Stimulated activated naive CD8-positive, alpha-beta T cell treated with anti-CD3 and anti-CD28 coated beads, Interleukin-15, Interleukin-2, amounts not matched to agents 100 ng/mL and 50 ng/mL, for 24 hours (primary cell): ENCODE results near the gene MTX2.

ENCODE experiments used
- H3K27ac Mint-ChIP-seq: one replicate; pipeline ENCODE4 v1.8.0; 2021; ENCODE audit warnings: mild to moderate bottlenecking, mixed read lengths
- H3K27me3 Mint-ChIP-seq: one replicate; pipeline ENCODE4 v1.8.0; 2021; ENCODE audit warnings: mixed read lengths
- H3K36me3 Mint-ChIP-seq: one replicate; pipeline ENCODE4 v1.8.0; 2021; ENCODE audit warnings: low read depth, mixed read lengths
- H3K4me1 Mint-ChIP-seq: one replicate; pipeline ENCODE4 v1.8.0; 2021; ENCODE audit warnings: low read depth, mixed read lengths
- H3K4me3 Mint-ChIP-seq: one replicate; pipeline ENCODE4 v1.8.0; 2021; ENCODE audit warnings: mild to moderate bottlenecking, mixed read lengths
- H3K9me3 Mint-ChIP-seq: one replicate; pipeline ENCODE4 v1.8.0; 2021; ENCODE audit warnings: mixed read lengths

Gene MTX2

DNA sequence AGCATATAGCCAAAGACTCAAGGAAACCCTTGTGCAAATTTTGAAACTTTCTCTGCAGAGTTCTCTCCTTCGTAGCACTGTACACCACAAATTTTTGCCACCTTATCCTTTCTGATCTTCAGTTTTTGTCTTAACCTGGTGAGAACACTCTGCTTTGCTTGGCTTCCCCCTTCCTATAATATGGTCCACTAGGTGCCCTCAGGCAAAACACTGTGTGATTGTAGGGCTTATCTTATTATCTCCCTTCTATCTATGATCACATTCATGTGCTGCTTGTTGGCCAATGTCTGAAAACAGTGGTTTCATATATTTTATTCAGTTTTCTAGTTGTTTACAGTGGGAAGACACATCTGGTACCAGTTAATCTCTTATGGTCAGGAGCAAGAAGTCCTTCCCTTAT, 111.1 kb downstream of the MTX2 start:
- peaks cover 27% of the 10 kb centered on the region for H3K27me3 Mint-ChIP-seq
- peaks cover 5% of the 10 kb centered on the region for H3K9me3 Mint-ChIP-seq
- no peaks in the 10 kb centered on the region for H3K4me1 Mint-ChIP-seq
- no peak overlapping the region for H3K4me3 Mint-ChIP-seq
- no peak overlapping the region for H3K27ac Mint-ChIP-seq
- no peaks in the 10 kb centered on the region for H3K36me3 Mint-ChIP-seq

- Mint-ChIP-seq H3K27ac (no peak overlapping the region), H3K4me1 (no peaks in the 10 kb centered on the region), H3K36me3 (no peaks in the 10 kb centered on the region), H3K27me3 (peaks cover 39% of the 10 kb centered on the region), H3K4me3 (no peak overlapping the region), H3K9me3 (peaks cover 5% of the 10 kb centered on the region)
These were observed 113.9 kb downstream of the MTX2 start for GRCh38 chr2:176383100-176383499.

DNA sequence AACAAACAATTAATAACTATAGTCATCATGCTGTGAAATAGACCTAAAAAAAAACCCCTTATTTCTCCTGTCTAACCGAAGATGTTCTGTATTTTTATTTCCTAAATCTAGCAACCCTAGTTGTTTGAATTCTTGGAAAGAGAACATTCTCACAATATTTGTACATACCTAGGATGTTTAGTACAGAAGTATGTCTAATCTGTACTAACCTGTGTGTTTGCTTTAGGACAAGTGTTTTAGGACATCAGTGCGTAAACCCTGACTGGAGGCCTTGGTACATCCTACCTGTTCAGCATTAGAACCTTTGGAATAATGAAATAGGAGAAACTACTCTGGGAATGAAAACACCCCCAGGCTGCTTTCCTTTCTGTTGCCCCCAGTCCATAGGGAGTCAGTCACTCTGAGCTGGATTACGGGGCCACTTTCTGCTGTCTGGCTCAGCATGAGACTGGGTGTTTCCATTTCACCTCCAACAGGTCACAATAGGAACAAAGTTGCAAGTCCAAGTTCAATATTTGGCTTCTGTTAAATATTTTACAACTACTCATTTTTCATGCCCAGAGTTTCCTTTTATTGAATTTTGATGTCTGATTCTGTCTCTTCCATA, 114.7 kb downstream of the MTX2 start:
- Mint-ChIP-seq H3K9me3 (peaks cover 4% of the 10 kb centered on the region), H3K27me3 (peaks cover 43% of the 10 kb centered on the region), H3K4me1 (no peaks in the 10 kb centered on the region), H3K36me3 (no peaks in the 10 kb centered on the region), H3K4me3 (no peak overlapping the region), H3K27ac (no peak overlapping the region)

DNA sequence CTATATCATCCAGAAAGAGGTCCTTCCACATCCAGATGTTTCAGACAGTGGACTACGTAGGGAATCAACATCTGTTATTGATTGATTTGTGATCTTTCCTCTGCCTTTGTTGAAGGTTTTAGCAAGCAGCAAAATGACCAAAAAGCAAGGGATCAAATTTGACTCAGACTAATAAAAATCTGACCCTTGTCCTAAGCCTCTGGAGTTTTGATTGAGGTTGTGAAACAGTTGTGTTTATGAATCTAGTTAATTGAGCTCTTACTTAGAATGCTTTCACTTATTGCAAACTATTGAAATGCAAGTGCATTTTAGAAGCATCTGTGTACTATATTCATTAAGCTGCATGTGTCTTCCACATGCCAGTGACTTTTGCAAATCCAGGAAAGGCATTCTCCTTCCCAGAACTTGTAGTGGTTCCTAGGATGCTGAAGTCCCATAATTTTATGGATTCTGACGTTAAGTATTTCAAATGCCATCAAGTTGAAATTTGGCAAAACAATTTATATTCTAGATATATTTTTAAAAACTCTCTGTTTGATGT, 116.0 kb downstream of the MTX2 start:
- Mint-ChIP-seq H3K4me1 (no peaks in the 10 kb centered on the region), H3K4me3 (no peak overlapping the region), H3K27ac (no peak overlapping the region), H3K27me3 (peaks cover 47% of the 10 kb centered on the region), H3K36me3 (no peaks in the 10 kb centered on the region), H3K9me3 (no peaks in the 10 kb centered on the region)

- no peaks in the 10 kb centered on the region for H3K36me3 Mint-ChIP-seq
- peaks cover 42% of the 10 kb centered on the region for H3K27me3 Mint-ChIP-seq
- no peaks in the 10 kb centered on the region for H3K9me3 Mint-ChIP-seq
- H3K4me1 Mint-ChIP-seq, result no peaks in the 10 kb centered on the region
- H3K27ac Mint-ChIP-seq, result no peak overlapping the region
- H3K4me3 Mint-ChIP-seq, result no peak overlapping the region
These were observed 116.6 kb downstream of the MTX2 start for GRCh38 chr2:176385838-176386237.
